ENCODE measurements around the gene KIAA2012.

DNA sequence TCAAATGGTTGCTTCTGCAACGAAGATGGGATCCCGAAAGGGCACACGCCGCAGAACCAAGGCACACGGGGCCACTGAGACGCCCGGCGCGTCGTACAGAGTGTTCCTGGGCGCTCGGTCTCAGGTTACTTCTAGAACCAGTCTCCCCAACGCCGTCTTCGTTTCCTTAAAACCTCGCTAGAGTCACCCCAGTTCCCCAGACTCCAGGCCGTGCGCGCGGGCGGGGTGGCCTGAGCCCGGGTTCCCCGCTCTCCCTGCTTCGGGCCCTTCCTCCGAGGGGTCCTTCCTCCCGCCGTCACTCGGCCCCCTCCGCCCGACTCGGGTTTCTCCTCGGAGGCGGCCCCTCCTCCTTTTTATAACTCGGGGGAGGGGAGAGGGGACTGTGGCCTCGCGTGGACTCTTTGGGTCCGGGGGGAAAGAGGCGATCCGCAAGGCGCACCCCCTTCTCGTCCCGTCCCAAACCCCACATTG, 40.2 kb upstream of the KIAA2012 start:
- no peak for TF ChIP-seq ZNF274 (IDR thresholded peaks at IDR 0.05; ENCODE audit: low read depth, low read length)
- TF ChIP-seq SUZ12 (IDR thresholded peaks at IDR 0.05; ENCODE audit: extremely low read depth, insufficient read depth, insufficient read length) = no peak
- TF ChIP-seq YY1 (IDR thresholded peaks at IDR 0.05; ENCODE audit: insufficient read depth, insufficient read length) = no peak

All from NT2/D1 (cell line).